ENCODE measurements around the gene ZNF511. TPM values are rescaled to one million over a fixed set of nuclear protein-coding genes. Genes with fewer than 3 reads are reported as not detected.

ZNF511 gene, protein sequence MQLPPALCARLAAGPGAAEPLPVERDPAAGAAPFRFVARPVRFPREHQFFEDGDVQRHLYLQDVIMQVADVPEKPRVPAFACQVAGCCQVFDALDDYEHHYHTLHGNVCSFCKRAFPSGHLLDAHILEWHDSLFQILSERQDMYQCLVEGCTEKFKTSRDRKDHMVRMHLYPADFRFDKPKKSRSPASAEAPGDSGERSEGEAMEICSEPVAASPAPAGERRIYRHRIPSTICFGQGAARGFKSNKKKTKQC
- total RNA-seq: 23.0 and 24.7 TPM in 2 replicates

DNA sequence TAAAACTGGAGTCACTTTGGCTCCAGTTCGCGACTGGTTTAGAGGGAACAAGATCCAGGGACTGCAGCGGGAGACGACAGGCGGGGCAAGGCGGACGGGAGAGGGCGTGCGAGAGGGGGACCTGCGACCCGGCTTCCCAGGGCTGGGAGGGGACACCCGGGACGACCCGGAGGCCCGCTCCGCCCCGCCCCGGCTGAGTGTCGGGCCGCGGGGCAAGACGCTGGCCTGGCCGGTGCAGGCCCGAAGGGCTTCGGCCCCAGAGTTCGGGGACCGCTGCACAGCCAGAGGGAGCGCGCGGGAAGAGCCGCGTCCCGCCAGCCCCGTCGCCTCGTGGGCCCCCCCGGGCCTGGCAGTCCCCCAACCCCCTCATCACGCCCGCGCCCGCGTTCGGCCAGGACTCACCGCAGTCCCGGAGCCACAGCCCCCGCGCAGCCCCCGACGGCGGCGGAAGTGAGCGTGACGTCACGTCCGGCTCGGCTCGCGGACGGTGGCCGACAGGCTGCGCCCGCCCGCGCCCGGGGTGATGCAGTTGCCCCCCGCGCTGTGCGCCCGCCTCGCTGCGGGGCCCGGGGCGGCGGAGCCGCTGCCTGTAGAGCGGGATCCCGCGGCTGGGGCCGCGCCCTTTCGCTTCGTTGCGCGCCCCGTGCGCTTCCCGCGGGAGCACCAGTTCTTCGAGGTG, at the start of gene ZNF511, which contains the start of gene TUBGCP2:
ZNF511 (plus strand) TSS at position 494 of the 679 bp plus-strand sequence; CDS start at position 524, 30 bp downstream.
TUBGCP2 (minus strand) TSS at position 452 of the 679 bp plus-strand sequence. CDS start 5,931 bp downstream, outside the sequence.

DNA sequence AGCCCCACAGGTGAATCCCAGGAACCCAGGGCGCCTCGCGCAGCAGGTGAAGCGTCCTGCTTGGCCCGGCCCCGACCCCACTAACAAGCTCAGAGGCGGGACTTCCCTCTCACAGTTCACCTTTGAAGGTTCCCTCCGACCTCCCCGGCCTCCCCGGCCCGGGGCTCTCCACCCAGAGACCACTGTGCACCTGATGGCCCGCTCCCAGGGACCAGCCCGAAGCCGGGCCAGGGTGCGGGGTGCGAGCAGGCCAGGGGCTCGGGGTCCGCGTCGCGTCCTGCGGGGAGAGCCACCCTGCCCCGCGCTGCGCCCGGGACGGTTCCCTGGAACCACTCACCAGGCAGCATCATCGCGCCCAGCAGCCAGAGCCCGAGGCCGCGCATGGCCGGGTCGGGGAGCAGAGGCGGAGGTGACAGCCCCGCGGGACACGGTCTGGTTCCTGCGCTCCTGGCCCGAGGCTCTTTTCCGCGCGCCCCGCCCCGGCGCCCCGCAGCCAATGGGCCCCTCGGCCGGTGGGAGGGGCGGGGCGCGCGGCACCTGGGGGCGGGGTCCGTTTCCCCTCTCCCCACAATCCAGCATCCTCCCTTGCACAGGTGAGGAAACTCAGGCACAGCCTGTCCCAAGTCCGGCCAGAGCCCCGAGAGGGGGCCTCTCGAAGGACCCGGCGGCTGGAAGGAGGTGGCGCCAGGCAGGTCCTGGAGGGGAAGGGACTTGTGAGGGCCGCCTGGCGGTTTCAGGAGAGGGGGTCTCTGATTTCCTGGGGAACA, 32.1 kb upstream of the ZNF511 start, which contains the start of gene ADAM8:
ADAM8 (minus strand) TSS at position 434 of the 767 bp plus-strand sequence; CDS start at position 383, 51 bp downstream.

DNA sequence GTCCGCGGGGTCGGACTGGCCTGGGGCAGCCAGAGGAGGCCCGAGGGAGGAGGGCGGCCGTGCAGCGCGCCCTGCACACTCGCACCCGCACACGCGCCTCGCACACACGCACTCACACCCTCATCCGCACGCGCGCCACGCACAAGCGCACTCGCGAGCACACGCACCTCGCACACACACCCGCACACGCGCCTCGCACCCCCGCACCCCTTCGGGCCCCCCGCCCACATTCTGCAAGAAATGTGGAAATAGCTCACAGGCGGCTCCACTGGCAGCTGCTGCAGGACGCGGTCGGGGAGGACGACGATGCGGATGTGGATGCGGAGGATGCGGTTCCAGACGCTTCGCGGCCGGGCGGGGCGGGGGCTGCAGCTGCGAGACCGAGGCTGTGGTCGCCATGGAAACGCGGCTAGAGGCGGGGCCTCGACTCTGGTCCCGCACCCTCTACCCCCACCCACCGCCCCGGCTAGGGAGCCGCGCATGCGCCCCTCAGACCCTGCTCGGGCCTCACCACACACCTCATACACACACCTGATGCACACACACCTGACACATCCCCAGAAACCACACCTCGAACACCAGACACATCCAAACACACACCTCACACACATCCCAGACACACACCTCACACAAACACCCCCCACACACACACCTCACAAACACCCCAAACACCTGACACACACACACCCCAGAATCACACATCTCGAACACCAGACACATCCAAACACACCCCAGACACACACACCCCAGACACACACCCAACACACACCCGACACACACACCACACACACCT, 28.1 kb downstream of the ZNF511 start, which contains the start of gene CALY:
CALY (minus strand) TSS at position 320 of the 793 bp plus-strand sequence. CDS start 7,907 bp downstream, outside the sequence.

DNA sequence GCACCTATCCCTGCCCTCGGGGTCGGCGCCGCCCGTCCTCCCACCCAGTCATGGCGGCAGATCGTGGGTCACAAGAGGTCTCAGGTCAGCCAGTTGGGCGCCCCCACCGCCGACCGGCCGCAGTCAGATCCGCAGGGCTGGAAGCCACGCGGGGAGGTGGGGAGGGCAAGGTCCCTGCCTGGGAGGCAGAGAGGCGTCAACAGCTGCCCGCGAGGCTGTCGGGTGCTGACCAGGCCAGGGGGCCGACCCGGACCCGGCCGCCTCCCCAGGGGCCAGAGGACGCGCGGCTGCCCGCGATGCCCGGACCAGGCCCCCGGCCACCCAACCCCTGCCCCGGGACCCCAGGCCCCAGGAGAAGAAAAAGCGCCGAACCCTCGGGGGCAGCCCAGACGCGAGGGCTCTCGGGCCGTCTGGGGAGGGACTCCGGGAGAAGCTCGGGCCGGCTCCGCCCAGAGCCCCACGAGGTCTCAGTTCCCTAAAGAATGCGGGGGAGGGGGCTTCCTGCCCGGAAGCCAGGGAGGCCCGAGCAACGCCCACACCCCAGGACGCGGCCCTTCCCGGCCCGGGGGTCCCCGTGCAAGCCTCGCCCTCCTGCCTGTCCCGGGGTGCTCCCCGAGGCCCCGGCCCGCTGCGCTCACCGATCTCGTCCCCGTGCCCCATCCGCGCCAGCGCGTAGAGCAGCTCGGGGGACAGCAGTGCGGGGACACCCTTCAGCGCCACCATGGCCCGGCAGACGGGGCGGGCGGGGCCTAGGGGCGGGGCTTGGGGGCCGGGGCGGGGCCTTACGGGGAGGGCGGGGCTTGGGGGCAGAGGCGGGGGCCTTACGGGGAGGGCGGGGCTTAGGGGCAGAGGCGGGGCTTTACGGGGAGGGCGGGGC, 48.8 kb downstream of the ZNF511 start, which contains the start of gene FUOM:
FUOM (minus strand) TSS at position 735 of the 877 bp plus-strand sequence; CDS start at position 723, 12 bp downstream.

Other genes with a start within 250 kb of the ZNF511 start
- gene ADGRA1, start 221.0 kb upstream of the ZNF511 start, total RNA-seq: not detected in 2 replicates
- gene KNDC1, start 148.7 kb upstream of the ZNF511 start, total RNA-seq: under 0.01 TPM in 1 of 2 replicates, not detected in the other
- not detected in 2 replicates for gene UTF1, start 78.7 kb upstream of the ZNF511 start, total RNA-seq
- gene VENTX, start 71.1 kb upstream of the ZNF511 start, total RNA-seq: not detected in 2 replicates
- 0.18 and 0.75 TPM in 2 replicates for gene ADAM8, start 32.0 kb upstream of the ZNF511 start, total RNA-seq
- gene TUBGCP2, start within 50 bp of the ZNF511 start, total RNA-seq: 50.6 and 51.5 TPM in 2 replicates
- not detected in 2 replicates for gene CALY, start 28.0 kb downstream of the ZNF511 start, total RNA-seq
- not detected in 2 replicates for gene PRAP1, start 38.5 kb downstream of the ZNF511 start, total RNA-seq
- gene FUOM, start 49.1 kb downstream of the ZNF511 start, total RNA-seq: 17.0 and 29.5 TPM in 2 replicates
- gene ECHS1, start 64.4 kb downstream of the ZNF511 start, total RNA-seq: 52.2 and 71.7 TPM in 2 replicates
- gene PAOX, start 70.3 kb downstream of the ZNF511 start, total RNA-seq: 6.7 and 7.0 TPM in 2 replicates
- 40.2 and 40.4 TPM in 2 replicates for gene MTG1, start 85.2 kb downstream of the ZNF511 start, total RNA-seq
- gene SPRN, start 115.7 kb downstream of the ZNF511 start, total RNA-seq: under 0.01 TPM in 2 replicates
- 0.54 and 1.3 TPM in 2 replicates for gene SCART1, start 145.0 kb downstream of the ZNF511 start, total RNA-seq
- 0.47 TPM in 1 of 2 replicates, not detected in the other for gene CYP2E1, start 218.4 kb downstream of the ZNF511 start, total RNA-seq